ENCODE results near the gene PCNX2. TPM values are rescaled to one million over a fixed set of nuclear protein-coding genes. Genes with fewer than 3 reads are reported as not detected.
A peak's percentile ranks its signal among the peaks of the same experiment; 100 is the strongest.

Gene PCNX2
- total RNA-seq, 1 donor from 2014 or later = 0.20 TPM

DNA sequence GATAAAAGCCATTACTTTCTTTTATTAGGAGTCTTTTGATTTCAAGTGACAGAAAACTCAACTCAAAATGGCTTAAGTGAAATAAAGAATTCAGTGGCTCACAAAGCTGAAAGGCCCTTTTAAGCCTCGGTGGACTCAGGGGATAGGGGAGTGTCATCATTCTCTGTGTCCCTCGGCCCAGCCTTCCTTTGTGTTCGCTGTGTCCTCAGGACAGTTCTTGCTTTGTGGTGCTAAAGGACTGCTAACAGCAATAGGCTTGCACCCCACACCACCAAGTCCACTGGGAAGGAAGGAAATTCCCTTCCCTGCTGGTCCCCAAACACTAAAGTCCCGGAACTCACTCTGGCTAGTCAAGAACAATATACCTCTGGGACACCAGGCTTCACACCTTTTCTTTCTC lies 216.0 kb downstream of the PCNX2 start:
- DNase-seq (ENCODE audit: low read depth in 2 of 2) = no peak

DNA sequence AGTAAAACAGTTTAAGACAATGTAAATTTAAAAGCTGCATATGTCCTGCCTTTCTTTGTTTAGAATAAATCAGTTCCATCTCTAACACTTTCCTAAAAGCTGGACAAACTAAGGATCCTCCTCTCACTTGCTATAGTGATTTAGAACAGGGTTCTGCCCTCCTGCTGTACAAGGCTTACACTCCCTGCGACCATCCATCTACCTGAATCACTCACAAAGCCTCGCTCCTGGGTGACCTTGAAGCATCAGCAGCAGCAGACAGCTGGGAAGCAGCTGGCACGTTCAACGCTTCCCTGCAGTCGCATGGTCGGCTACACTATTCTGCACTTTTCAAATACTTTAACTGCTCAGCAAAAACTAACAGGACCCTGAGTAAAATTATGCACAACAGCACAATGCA lies 217.1 kb downstream of the PCNX2 start:
- no peak for DNase-seq (ENCODE audit: low read depth in 2 of 2)

DNA sequence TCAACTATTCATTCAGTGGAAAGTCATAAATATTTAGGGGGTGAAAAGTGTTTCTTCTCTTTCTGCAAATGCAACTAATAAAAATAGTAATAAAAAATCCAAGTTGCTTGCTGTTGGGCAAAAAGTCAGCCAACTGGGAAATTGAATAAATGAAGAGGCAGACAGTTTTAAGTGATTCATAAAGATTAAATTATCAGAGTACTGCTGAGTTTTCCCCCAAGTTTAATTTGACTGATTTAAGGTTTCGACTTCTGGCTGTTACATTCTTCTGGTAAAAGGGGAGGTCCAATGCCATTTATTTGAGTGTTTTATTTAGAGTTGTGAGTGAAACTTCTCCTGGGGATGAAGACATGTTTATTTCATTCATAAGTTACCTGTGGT lies 219.6 kb downstream of the PCNX2 start:
- DNase-seq (ENCODE audit: low read depth in 2 of 2) = no peak

DNA sequence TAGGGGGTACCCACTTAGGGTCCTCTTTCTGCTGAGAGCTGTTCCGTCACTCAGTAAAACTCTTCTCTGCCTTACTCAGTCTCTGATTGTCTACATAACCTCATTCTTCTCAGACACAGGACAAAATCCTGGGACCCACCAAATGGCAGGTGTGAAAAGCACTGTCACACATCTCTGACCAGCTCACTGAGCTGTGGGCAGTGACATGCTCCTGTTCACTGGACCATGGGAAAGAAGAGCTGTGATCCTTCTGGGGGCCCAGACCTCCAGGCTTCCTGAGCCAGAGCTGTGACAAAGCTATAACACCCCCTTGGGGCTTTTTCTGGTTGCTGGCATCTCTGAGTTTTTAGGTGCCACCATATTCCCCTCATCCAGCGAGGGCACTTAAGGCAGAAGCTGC lies 229.4 kb downstream of the PCNX2 start:
- no peak for DNase-seq (ENCODE audit: low read depth in 2 of 2)

DNA sequence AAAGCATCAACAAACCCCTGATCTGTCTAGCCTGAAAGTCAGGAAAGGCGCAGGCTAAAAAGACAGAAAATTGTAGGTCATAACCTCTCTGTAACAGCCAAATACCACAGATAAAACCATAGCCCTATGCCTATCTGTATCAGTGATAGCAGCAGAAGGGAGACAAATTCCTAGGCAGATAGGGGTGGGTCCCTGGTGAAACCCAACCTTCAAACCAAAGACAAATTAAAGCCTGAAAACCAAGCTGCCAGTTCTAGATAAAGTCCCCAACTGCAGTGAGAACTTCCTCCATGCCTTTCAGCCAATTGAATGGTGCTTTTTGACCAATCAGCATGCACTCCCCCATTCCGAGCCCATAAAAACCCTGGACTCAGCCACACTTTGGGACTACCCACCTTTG lies 229.8 kb downstream of the PCNX2 start:
- DNase-seq (ENCODE audit: low read depth in 2 of 2) = no peak

DNA sequence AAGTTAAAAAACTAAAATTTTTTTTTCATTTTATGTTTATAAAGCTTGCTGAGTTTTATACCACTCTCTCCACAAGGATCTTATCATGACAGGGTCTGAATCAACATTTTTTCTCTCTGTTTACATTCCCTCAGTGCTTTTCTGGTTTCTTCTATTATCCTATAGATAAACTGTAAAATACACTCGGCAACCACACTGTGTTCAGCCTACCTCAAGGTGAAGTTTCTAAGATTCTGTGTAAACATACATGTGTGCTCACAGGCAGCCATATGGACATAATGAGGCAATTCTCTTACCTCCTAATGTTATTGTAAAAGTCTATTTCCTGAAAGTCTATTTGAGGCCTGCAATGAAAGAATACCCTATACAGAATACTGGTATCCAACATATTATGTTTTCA lies 230.5 kb downstream of the PCNX2 start:
- DNase-seq (ENCODE audit: low read depth in 2 of 2) = no peak

DNA sequence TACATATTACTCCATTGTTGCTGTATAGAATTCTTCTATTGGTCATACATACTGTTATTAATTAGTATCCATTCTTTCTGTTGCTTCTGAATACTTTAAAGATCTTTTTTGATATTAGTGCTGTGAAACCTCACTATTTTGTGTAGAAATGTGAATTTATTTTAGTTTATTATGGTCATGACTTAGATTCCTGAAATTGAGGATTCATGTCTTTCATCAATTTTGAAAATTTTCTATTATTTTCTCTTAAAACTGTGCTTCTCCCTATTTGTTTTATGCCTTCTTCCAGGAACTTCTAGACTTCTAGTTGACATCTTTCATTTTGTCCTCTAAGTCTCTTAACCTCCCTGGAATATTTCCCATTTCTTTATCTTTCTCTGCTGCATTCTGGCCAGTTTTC lies 232.1 kb downstream of the PCNX2 start:
- DNase-seq (ENCODE audit: low read depth in 2 of 2) = no peak

DNA sequence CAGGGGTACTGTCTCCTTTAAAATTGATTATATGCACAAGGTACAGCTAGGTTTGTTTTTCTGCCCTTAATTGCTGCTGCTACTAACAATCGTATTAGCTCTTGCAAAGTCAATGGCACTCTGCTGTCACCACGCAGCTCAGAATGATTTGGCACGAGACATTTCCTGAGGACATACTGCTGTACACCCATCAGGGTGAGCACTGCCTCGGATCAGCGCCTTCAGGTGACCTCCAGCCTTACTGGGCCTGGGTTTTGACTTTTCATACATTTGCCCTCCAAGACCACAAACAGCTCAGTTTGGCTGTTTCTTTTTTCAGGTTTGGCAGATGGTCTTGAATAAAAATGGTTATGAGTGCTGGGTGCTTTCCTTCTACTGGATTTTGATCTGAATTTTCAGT lies 234.3 kb downstream of the PCNX2 start:
- DNase-seq (ENCODE audit: low read depth in 2 of 2) = peak in 1 of 2 donors; percentile 15

DNA sequence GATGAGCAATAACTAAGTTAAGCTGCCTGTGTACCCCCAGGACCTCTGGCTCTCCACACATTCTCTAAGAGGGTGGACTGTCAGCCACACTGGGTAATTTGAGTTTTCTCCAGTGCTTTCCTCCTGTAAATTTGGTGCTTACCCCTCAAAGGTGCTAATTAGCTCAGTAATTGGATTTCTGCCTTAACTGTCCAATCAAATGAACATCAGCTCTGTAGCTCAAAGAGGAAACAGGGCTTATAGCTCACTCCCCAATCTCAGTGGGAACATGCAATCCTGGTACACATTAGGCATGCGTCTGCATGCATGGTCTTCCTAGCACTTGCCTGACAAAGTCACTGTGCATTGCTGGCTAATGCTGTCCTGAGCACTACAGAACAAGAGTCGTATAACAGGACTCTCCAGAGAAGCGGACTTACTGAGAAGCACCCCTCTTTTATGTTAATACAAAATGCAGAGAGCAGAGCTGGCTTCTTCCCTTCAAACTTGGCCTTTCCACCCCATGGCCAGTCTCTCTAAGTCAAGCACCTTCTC lies 235.0 kb downstream of the PCNX2 start:
- no peak for DNase-seq (ENCODE audit: low read depth in 2 of 2)

DNA sequence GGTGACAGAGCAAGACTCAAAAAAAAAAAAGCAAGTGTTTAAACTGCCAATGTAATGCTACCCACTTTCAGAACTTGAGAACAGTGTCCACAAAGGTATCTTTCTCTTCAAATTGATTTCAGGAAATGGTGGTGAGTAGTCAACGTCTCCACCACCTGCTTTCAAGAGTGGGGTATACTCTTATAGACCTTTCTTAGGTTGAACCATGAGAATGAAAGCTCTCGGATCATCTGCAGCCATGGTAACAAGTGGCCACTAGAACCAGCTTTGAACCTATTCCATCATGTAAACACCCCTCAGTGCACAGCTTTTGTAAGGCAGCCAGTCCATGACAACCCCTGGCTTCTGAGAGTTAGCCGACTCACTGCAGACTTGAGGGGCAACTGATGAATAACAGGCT lies 237.7 kb downstream of the PCNX2 start:
- no peak for DNase-seq (ENCODE audit: low read depth in 2 of 2)

DNA sequence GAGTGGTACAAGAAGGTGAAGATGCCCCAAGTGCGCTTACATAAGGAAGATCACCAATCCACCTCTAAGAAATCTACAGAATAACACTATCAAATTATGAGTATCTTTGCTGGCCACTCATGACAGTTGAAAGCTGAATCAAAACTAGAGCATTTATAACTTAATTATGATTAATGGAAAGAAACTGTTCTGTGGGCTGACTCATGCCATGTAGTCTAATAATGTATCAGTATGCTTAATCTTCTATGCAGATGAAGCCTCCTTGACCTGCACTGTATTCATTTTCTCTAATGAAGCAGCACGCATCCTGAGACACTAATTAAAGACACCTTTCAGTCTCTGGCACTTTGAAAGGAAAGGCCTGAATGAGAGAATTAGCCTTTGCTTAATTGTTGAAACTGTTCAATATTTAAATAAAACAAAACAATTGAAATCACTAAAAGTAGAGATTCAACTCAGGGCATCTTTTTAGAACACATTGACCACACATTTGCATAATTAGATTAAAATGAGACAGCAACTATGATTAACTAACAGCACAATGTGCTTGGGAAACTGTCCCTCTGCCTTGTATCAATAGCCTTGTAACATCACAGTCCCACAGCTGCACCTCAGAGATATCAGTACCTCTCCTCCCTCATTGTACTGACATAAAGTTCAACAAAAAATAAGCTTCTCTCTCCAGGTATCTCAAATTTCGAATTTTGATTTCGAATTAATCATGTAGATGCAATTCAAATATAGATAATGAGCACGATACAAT lies 239.5 kb downstream of the PCNX2 start:
- DNase-seq (ENCODE audit: low read depth in 2 of 2) = no peak

DNA sequence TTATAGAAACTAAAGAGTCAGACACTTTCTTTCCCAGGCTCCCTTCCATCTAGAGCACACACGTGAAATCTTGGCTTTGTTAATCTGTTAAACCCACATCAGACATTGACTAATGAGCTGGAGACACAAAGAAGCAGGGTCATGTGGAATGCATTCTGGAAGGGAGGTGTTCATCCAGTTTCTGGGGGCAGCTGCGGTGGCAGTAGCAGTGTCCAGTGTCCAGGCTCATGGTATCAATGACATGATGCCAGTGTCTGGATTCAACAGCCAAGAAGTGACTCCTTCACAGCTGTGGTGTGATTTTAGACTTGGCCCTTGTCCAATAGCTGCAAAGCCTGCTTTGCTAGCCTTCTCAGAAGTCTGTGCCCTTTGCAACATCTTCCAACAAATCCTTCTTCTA lies 249.9 kb downstream of the PCNX2 start:
- DNase-seq (ENCODE audit: low read depth in 2 of 2) = peak in 1 of 2 donors; percentile 21

DNA sequence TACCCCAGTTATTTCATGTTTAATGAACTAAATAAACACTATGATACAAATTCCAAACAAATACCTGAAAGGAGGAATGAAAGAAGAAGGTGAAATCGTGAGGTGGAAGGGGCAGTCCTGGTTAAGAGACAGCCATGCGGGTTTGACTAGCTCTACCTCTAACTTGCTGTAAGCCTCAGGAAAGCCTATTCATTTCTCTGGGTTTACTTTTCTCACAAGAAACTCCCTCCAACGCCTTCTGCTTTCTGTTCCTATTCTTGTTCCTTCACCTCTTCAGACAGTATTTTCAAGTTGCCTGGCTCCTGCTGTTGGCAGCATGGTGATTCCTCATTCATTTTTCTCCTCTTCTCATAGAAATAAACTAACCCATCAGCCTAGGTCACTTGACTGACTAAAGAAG lies 252.7 kb downstream of the PCNX2 start:
- DNase-seq (ENCODE audit: low read depth in 2 of 2) = no peak

DNA sequence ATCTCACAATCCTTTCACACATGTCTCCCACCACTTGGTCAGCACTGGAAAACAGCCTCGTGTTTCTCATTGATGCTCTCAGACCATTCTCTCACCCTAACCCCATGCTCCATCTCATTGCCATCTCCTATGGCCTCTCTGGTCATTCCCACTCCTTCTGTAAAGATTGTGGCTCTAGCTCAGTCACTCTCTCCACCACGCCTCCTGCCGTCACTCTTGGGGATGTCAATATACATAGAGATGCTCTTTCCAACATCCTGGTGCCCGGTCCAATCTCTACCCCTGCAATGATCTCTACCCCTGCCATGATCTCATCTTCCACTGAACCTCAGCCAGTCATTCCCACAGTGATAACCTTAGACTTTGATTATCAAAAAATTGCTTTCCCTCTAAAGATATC lies 255.0 kb downstream of the PCNX2 start:
- no peak for DNase-seq (ENCODE audit: low read depth in 2 of 2)

DNA sequence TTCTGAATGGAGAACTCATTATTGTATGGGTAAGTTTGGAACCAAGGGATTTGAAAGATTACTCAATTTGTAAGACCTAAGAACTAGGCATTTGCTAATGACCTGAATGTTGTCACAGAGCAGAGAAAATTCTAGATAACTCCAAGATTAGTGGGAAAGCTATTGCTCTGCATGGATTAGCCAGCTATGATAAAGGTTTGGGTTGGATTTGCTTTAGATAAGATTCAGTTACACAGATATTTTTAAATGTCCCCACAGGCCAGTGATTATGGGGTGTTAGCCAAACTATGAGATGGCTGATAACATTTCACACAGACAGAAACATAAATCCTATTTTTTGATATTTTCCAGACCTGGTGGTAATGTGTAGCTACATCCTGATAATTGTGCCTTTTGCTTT lies 256.9 kb downstream of the PCNX2 start:
- DNase-seq (ENCODE audit: low read depth in 2 of 2) = no peak

DNA sequence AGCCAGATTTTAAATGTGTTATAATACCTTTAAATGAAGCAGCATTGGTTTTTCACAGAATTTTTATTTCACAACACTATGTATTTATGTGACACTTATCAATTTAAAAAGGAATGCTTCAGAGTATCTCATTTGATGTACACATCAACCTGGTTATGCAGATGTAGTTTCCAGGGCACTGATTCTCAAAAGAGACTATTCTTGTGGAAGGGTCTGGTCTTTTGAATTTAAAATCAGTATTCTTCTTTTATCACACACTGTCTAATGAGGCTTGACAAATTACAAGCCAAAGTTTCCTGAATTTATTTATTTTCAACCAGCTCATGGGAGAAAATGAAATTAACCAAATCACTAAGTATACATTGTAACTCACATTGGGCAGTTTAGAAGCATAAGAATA lies 257.7 kb downstream of the PCNX2 start:
- DNase-seq (ENCODE audit: low read depth in 2 of 2) = no peak

DNA sequence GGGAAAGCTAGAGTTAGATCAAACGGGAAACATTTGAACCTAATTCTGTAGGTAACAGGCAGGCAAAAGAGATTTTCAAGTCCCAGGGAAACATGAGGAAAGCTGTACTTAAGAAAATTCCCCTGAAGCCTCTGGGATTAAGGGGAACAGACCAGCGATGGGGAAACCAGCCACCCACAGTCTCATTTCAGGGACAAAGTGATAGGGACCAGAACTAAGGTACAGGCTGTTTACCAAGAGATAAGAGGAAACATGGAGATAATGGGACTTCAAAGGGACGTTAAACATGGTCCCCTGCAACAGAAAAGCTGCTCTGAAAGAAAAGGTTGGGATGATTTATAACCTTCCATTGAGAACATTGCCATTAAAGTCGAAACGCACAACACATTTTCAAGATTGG lies 260.7 kb downstream of the PCNX2 start:
- DNase-seq (ENCODE audit: low read depth in 2 of 2) = no peak

DNA sequence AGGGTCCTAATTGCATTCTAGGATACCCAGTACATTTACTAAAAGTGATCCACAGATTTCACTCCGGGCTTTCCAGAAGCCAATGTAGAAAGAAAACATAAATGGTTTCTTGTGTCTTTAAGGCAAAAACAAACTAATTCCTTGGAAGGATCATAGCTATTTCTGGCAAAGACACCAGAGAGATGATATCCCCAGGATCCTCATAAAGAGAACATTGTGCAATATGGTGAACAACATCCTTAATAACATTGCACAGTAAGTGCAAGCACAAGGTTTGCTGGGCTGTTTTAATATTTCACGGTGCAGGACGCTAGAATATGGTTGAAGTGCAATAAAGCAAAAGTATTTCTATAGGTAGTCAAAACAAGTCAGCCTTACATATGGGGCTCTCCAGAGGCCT lies 262.2 kb downstream of the PCNX2 start:
- no peak for DNase-seq (ENCODE audit: low read depth in 2 of 2)

DNA sequence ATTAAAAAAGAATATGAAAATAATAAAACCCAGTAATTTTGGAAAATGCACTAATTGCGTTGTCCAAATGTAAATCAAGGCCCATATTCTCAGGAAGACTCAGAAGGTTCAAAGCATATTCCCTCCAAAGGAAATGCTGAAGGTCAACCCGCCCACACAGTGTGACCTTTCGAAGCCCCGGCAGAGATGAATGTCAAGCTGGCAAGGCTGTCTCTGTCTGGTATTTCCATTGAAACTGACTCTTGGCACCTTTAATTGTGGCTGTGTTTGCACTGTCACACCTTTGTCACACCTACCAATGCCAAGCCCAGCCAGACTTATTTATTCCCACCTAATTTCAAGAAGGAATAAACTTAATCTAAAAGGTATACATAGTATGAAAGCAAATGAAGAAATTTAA lies 262.6 kb downstream of the PCNX2 start:
- DNase-seq (ENCODE audit: low read depth in 2 of 2) = no peak

DNA sequence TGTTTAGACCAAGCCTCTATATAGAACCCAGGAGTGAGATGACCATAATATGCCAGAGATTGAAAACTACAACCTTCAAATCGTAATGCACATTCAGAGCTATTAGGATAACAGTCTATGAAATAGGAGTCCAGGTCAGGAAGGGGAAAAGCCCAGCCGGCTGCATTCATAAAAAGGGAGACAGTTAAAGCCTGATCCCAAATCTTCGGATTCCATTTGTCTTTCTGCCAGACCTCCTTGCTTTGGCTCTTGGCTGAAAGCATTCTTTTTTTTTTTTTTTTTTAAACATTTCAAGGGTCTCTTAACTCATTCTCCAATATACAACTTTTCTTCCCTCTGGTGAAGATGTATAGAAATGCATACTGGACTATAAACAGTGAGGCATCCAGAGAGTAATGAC lies 264.0 kb downstream of the PCNX2 start:
- no peak for DNase-seq (ENCODE audit: low read depth in 2 of 2)

DNA sequence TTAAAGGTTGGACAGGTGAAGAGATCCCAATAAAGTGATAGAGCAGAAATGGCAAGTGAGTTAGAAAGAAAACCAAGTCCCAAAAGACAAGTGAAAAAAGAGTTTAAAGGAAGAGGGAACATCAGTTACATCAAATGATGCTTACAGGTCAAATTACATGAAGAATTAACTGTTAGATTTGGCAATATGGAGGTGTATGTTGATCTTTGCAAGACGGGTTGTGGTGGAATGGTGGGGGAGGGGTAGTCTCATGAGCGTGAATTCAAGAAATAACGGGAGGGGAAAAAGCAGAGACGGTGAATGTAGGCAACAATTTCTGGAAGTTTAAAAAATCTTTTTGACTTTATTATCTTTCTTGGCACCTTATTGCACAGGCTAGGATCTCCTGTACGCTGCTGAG lies 268.5 kb downstream of the PCNX2 start:
- DNase-seq (ENCODE audit: low read depth in 2 of 2) = no peak

DNA sequence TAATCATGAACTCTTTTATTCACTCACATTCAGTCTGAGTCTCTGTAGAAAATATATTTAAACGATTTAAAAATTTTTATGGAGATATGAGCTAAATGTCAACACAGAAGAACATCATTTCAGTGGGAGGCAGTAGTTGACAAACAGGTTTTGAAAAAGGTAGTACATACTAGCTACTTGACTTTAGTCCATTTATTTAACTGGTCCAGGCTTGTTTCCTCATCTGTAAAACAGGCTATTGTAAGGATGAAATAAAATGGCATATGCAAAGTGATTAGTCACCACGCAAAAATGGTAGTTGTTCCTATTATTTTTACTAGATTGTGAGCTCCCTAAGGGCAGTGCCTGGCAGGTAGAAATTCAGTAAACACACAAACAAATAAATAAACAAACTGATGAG lies 270.0 kb downstream of the PCNX2 start:
- no peak for DNase-seq (ENCODE audit: low read depth in 2 of 2)

DNA sequence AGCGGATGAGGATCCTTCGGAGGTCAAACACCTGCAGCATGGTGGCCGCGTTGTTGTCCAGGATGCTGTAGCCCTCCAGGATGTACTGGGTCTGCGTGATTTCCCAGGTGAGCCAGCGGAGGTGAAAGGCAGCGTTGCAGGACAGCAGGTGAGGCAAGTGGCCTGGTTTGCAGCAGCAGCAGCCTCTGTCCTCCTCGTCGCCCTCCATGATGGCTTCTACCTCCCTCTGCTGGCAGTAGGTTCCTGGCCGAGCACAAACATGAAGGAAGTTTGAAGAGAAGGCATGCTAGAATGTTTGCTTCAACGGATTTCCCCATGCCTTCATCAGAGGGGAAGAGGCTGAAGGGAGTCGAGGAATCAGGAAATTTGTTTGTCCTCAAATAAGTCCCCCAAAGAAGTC lies 270.4 kb downstream of the PCNX2 start:
- peak; percentile 66 to 71 for DNase-seq (ENCODE audit: low read depth in 2 of 2)

DNA sequence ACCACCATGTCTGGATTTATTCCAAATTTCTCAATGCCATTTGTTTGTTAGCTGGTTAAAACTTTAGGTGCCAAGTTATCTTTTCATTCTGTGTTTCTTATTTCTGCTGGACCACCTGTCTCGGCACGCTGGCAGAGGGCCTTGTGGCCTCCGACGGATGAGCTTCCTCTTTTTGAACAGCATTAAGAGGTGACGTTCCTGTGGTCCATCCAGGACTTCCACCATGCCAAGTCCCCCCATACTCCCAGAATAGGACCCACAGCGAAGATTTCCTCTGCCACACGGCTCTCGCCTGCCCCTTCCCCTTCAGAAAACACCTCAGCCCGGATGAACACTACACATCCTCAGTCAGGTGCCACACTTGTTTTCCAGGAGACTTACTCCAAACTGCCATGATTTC lies 271.3 kb downstream of the PCNX2 start:
- no peak for DNase-seq (ENCODE audit: low read depth in 2 of 2)

All from lung microvascular endothelial cell (primary cell).